Pancreas (tissue), 10 donors: ENCODE data around the gene PRDM16. TPM values are rescaled to one million over a fixed set of nuclear protein-coding genes. Genes with fewer than 3 reads are reported as not detected.

Experiments used
- ATAC-seq, 4 donors: fragments of 200-7000 bp; cut with Tn5 transposase; one replicate each; pipeline versions ENCODE4 v1.8.0 to v1.9.1; 2020; ENCODE audit warnings: mild to moderate bottlenecking in 4 of 4, moderate library complexity in 4 of 4
- DNase-seq, 6 donors: peaks; one replicate each; pipeline ENCODE4 v3.0.0-alpha.2; 2020
- FAIRE-seq: peaks from 2 replicates; lab custom pipeline; 2012; peaks lifted over from hg19 to GRCh38; lab: Jason Lieb, UNC
- H3K27ac ChIP-seq, 4 donors: fragments of 200-600 bp; sonication (generic); 1 replicate in 3 of 4; 2 replicates in 1 of 4; pipeline versions ENCODE4 v1.5.0 to v1.8.0; 2020
- H3K27me3 ChIP-seq, 4 donors: fragments of 200-600 bp; one replicate each; pipeline ENCODE4 v1.8.0; 2021
- H3K36me3 ChIP-seq, 3 donors: fragments of 200-600 bp; sonication (generic) in 1 of 3; one replicate each; pipeline versions ENCODE4 v1.5.0 to v1.8.0; 2020 to 2021
- H3K4me1 ChIP-seq, 3 donors: fragments of 200-600 bp; one replicate each; pipeline ENCODE4 v1.8.0; 2021
- H3K4me3 ChIP-seq, 4 donors: fragments of 200-600 bp; sonication (generic) in 2 of 4; one replicate each; pipeline versions ENCODE4 v1.5.0 to v1.8.0; 2020 to 2021
- H3K9me3 ChIP-seq, 4 donors: fragments of 200-600 bp; one replicate each; pipeline ENCODE4 v1.8.0; 2021
- CTCF ChIP-seq, 4 donors: fragments of 200-600 bp; sonication (generic) in 3 of 4; IDR thresholded peaks; one replicate each; pipeline versions ENCODE4 v1.5.0 to v1.8.0; 2021; ENCODE audit warnings: antibody characterized with exemption in 4 of 4
- WGBS, 2 donors: extraction: QIAGEN DNeasy Blood & Tissue Kit; methylation state at CpG; one replicate each; pipeline ENCODE4 v1.1.7; 2013; 5-methylcytosine and 5-hydroxymethylcytosine counted together
- intact Hi-C, 3 donors: fragments of 100-400 bp; cut with DNase I; formaldehyde crosslinking; loops; one replicate each; pipeline versions ENCODE4 v1.11.1 to v1.14.2; 2022
- polyA plus RNA-seq, 2 donors: library from polyadenylated mRNA; stranded (reverse); fragments of 200-250 nt; gene quantifications; one replicate each; pipeline ENCODE4 v1.2.3, GENCODE V29; 2013
- total RNA-seq, 6 donors: library from RNA; stranded (reverse); fragmentation: NEBNext Ultra II Directional in 4 of 6; extraction: Animal tissue kit (Norgen Biotek cat#: 25700) in 4 of 6; gene quantifications; one replicate each; pipeline versions ENCODE4 v1.2.1 to v1.2.4, GENCODE V29; 2021 to 2023
- donor health status: healthy with polysubstance abuse.
- donor health status: DM: no; HTN: no; CAD: no; lungs with moderate emphysema.
- donor health status: DM: no; HTN: no; CAD: no.
- donor health status: control.
- donor health status: control.
- donor health status: Bipolar disorder and iron deficiency.
- donor health status: DM: yes; HTN: yes; CAD: no.
- donor health status: DM: no; HTN: no; CAD: no.
- donor health status: DM: no; HTN: no; CAD: no.
- donor health status: DM: yes; HTN: yes; CAD: no.

Gene PRDM16
- total and polyA plus RNA-seq, 8 donors, result 6.6 to 19.2 (median 14.9) TPM

- Histone ChIP-seq H3K27ac (no peak overlapping the region), H3K4me1 (no peaks in the 10 kb centered on the region), H3K9me3 (no peaks in the 10 kb centered on the region), H3K36me3 (no peaks in the 10 kb centered on the region), H3K27me3 (no peaks in the 10 kb centered on the region), H3K4me3 (no peak overlapping the region)
- intact Hi-C loops, result no loop called here
- no peak for TF ChIP-seq CTCF (IDR thresholded peaks at IDR 0.05)
- DNase-seq (no peak), ATAC-seq (no peak), FAIRE-seq (no peak)
- WGBS, 2 donors, result 85 to 95% methylated on average over 11 of the region's 11 CpGs
Measured at GRCh38 chr1:3363023-3363422, 294.0 kb downstream of the PRDM16 start.

GRCh38 chr1:3363756-3364155, 294.8 kb downstream of the PRDM16 start:
- H3K27ac ChIP-seq, result no peak overlapping the region
- H3K4me3 ChIP-seq, result no peak overlapping the region
- FAIRE-seq, result no peak
- H3K9me3 ChIP-seq, result no peaks in the 10 kb centered on the region
- no peaks in the 10 kb centered on the region for H3K4me1 ChIP-seq
- no peak for TF ChIP-seq CTCF (IDR thresholded peaks at IDR 0.05)
- H3K27me3 ChIP-seq, result no peaks in the 10 kb centered on the region
- 86 to 96% methylated on average over 14 to 16 of the region's 16 CpGs for WGBS, 2 donors
- DNase-seq, result no peak
- no peaks in the 10 kb centered on the region for H3K36me3 ChIP-seq
- ATAC-seq, result no peak
- intact Hi-C loops, result no loop called here

GRCh38 chr1:3364551-3364950, 295.5 kb downstream of the PRDM16 start:
- H3K36me3 ChIP-seq, result no peaks in the 10 kb centered on the region
- H3K27ac ChIP-seq, result no peak overlapping the region
- intact Hi-C loops, result no loop called here
- H3K4me1 ChIP-seq, result no peaks in the 10 kb centered on the region
- no peak overlapping the region for H3K4me3 ChIP-seq
- FAIRE-seq (no peak), DNase-seq (no peak), ATAC-seq (no peak)
- WGBS, 2 donors, result 85 to 88% methylated on average over 18 of the region's 18 CpGs
- TF ChIP-seq CTCF (IDR thresholded peaks at IDR 0.05), result no peak
- no peaks in the 10 kb centered on the region for H3K9me3 ChIP-seq
- H3K27me3 ChIP-seq, result no peaks in the 10 kb centered on the region

- H3K27ac ChIP-seq, result peak overlapping the region in 1 of 4 donors; percentile 5
- H3K4me3 ChIP-seq, result no peak overlapping the region
- H3K27me3 ChIP-seq, result no peaks in the 10 kb centered on the region
- 82 to 90% methylated on average over 11 of the region's 11 CpGs for WGBS, 2 donors
- intact Hi-C loops, result no loop called here
- ATAC-seq (no peak), FAIRE-seq (no peak), DNase-seq (no peak)
- H3K4me1 ChIP-seq, result no peaks in the 10 kb centered on the region
- H3K9me3 ChIP-seq, result no peaks in the 10 kb centered on the region
- no peak for TF ChIP-seq CTCF (IDR thresholded peaks at IDR 0.05)
- H3K36me3 ChIP-seq, result no peaks in the 10 kb centered on the region
Measured at GRCh38 chr1:3364983-3365382, 296.0 kb downstream of the PRDM16 start.

GRCh38 chr1:3365523-3366125, 296.6 kb downstream of the PRDM16 start:
- no peak for TF ChIP-seq CTCF (IDR thresholded peaks at IDR 0.05)
- H3K4me3 ChIP-seq, result no peak overlapping the region
- no peaks in the 10 kb centered on the region for H3K36me3 ChIP-seq
- H3K9me3 ChIP-seq, result no peaks in the 10 kb centered on the region
- no peaks in the 10 kb centered on the region for H3K4me1 ChIP-seq
- no peaks in the 10 kb centered on the region for H3K27me3 ChIP-seq
- DNase-seq (no peak), ATAC-seq (peak in 3 of 4 donors; percentile 48 to 59 (median 54)), FAIRE-seq (no peak)
- WGBS, 2 donors, result 62 to 65% methylated on average over 22 of the region's 22 CpGs
- peak overlapping the region in 2 of 4 donors; percentile 49 to 61 for H3K27ac ChIP-seq
- intact Hi-C loops, result no loop called here
